IPS DF 4.7 (cell line): Measurements from ENCODE around the gene PNMA8B.

Source experiments
- DNase-seq: peaks from one replicate; pipeline ENCODE4 v3.0.0-alpha.2; 2013; ENCODE audit warnings: low spot score; ENCODE audit errors: extremely low read depth

Gene PNMA8B

DNA sequence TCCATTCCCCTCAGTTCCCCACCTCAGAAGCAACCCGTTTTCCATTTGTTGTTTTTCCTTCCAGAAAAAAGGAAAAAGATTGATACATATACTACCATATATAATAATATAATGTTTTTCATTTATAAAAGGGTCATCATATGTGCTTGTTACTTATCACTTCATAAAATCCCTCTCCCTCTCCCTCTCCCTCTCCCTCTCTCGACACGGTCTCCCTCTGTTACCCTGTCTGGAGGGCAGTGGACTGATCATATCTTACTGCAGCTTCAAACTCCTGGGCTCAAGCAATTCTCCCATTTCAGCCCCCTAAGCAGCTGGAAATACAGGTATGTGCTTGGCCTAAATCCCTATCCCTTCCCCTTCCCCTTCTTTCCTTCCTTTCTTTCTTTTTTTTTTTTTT is 41.4 kb downstream of the PNMA8B start:
- no peak for DNase-seq

DNA sequence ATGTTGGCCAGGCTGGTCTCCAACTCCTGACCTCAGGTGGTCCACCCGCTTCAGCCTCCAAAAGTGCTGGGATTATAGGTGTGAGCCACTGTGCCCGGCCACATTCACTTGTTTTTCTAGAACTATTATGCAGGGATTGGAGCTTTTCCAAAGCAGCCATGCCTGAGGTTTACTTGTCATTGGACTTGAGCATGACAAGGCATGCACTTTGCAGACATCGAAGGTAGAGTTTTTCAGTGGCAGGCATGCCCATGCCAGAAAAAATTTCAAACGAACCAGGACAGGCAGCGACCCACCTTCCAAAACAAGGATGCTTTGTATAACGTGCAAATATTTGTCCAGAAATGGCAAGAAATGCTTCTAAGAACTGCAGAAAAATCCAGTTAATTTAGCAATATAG is 42.0 kb downstream of the PNMA8B start:
- DNase-seq, result no peak

- DNase-seq, result no peak
Observed at GRCh38 chr19:46452186-46452585, 43.5 kb downstream of the PNMA8B start.

DNA sequence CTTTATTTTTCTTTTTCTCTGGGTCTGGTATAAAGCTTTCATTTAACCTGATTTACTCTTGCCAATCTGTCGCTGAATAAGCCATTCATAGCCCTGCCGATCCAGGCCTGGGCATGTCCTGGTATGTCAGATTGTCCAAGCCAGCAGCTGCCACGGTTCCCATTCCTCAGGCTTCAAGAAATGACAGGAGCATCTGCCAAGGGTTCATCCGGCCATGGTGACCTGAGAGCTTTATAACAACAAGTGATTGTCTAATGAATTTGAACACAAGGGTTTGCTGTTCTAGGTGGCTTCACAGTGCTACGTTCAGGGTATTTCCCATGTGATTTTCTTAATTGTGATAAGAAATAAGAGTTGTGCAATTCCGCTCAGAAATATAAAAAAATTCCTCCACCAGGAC is 44.3 kb downstream of the PNMA8B start:
- DNase-seq, result no peak

- no peak for DNase-seq
Observed at GRCh38 chr19:46450737-46451136, 44.9 kb downstream of the PNMA8B start.

DNA sequence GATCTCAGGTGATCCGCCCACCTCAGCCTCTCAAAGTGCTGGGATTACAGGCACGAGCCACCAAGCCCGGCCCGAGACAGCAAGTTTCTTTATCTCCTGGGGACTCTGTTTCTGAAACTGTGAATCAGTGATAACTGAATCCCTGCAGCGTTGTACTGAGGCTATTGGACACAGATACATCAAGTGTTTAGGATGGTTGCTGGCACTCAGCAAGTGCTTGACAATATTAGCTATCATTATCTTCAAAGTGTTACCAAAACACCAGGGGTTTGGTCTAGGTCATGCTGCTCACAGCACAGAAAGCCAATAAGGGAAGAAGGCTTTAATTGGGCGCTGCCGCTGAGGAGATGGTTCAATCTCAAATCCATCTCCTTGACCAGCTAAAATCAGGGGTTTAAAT is 46.4 kb downstream of the PNMA8B start:
- DNase-seq, result no peak

DNA sequence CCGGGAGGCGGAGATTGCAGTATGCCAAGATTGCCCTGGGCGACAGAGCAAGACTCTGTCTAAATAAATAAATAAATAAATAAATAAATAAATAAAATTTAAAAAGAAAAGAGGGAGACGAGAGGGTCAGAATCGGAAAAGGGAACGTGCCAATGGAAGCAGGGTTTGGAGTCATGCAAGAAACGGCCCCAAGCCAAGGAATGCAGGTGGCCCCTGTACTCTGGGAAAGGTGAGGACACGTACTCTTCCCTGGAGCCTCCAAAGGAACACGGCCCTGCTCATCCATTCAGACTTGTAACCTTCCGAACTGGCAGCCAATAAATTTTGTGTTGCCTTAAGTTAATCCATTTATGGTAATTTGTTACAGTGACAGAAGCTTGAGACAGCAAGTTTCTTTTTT is 47.1 kb downstream of the PNMA8B start:
- DNase-seq, result no peak

DNA sequence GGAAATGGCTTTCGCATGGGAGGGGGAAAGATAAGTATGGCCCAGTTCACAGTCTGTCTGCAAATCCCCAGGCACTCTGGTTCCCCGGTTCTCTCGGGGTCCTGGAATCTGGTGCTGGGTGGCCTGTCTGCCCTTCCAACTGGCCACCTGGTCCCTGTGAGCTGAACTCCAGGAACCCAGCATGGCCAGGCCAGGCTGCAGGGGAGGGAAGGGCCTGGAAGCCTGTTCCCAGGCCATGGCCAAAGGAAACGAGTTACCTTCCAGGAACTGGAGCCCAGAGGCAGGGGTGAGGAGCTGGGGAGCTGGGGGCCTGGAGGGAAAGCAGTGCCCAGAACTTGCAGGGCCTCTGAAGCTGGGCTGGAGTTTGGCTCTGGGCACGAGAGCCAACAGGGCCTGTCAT is 47.8 kb downstream of the PNMA8B start:
- no peak for DNase-seq

DNA sequence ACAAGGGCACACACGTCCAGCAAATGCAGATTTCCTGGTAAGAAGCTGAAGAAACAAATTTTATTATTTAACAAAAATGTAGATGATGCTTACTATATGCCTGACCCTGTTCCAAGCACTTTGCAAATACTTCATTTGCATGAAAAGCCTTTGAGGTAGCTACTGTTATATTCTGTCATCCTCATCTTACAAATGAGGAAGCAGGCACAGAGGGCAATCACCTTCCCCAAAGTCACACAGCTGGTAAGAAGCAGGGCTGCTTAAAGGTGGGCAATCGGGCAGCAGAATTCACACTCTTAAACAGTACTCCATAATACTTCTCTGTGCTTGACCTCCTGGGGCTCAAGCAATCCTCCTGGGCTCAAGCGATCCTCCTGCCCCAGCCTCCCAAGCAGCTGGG is 48.7 kb downstream of the PNMA8B start:
- no peak for DNase-seq

GRCh38 chr19:46446021-46446420 is 49.6 kb downstream of the PNMA8B start:
- no peak for DNase-seq

DNA sequence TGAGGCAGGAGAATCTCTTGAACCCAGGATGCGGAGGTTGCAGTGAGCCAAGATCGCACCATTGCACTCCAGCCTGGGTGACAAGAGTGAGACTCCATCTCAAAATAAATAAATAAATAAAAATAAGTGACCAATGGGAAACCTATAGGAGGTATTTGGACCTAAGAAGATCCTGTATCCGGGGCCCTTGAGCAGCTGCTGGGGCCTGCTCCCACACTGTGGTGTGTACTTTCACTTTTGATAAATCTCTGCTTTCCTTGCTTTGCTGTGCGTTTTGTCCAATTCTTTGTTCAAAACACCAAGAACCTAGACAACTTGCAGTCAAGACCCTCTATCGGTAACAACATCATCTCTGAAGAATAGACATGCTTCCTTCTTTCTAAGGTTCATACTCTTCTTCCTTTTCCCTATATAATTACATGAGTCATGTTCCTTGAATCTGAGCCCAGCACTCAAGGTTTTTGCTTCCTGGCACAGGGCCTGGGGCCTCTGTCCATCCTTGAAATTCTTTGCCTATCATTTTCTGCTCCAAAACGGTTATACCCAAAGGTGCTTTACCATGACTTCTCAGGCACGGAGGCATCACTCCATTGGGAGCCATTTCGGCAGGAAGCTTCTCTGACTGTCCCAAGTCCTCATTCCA is 52.7 kb downstream of the PNMA8B start:
- DNase-seq, result no peak

DNA sequence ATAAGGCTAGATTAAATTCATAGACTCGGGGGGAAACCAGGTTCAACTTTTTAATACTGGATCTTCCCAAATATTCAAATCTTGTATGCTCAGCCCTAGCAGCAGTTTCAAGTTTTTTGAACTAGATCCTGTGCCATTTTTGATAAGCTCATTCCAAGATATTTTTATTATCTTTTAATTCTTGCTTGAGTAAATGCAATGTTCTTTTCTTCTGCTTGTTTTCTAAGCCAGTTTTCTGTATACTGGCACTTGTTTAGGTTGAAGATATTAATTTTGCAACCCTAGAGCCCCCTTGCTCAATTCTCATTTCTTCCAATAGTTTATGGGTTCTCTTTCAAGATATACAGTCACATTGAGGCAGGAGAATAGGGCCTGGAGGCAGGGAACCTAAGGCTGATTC is 53.8 kb downstream of the PNMA8B start:
- no peak for DNase-seq
